ENCODE results near the gene SIL1.
"Not testable (repeated sequence)": the region's sequence is repeated elsewhere in the genome, so short reads cannot be mapped to it uniquely, and the experiment has no call there.

SIL1 gene

GRCh38 chr5:139062910-139063663, 135.1 kb downstream of the SIL1 start:
- DNase-seq, result no peak

DNA sequence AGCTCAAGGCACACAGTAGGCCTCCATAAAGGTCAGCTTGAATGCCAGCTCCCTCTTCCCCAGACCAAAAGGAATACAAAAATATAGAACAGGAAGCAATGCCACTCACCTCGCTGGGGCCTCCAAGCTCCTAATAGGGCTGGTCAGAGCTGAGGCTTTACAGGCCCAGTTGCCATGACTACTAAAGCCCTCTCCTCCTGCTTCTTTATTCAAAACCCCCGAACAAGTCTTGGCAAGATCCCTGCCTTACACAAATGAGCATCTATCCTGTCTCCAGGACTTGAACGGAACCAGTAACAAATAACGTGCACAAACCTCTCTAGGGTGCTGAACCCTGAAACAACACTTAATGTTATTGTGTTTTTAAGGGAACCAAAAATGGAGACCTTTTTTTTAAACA, 136.3 kb downstream of the SIL1 start:
- DNase-seq, result no peak

DNA sequence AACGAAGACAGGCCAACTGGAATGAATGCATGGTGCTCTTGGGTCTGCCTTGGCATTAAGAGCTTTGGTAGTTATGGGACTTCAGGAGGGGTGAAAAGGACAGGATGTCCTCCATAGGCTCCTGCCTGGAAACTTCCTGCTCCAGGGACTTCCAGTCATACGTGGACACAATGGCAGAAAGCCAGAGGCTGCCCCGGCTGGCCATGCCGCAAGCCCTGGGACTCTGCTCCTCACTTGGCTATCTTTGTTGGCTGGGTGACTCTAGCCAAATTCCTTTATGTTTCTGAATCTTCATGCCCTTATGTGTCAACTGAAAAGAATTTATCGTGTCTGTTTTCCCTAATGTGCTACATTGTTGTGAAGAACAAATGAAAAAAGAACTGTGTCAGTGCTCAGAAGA, 136.9 kb downstream of the SIL1 start:
- DNase-seq, result no peak

- no peak for DNase-seq
Measured at GRCh38 chr5:139058121-139058520, 140.0 kb downstream of the SIL1 start.

DNA sequence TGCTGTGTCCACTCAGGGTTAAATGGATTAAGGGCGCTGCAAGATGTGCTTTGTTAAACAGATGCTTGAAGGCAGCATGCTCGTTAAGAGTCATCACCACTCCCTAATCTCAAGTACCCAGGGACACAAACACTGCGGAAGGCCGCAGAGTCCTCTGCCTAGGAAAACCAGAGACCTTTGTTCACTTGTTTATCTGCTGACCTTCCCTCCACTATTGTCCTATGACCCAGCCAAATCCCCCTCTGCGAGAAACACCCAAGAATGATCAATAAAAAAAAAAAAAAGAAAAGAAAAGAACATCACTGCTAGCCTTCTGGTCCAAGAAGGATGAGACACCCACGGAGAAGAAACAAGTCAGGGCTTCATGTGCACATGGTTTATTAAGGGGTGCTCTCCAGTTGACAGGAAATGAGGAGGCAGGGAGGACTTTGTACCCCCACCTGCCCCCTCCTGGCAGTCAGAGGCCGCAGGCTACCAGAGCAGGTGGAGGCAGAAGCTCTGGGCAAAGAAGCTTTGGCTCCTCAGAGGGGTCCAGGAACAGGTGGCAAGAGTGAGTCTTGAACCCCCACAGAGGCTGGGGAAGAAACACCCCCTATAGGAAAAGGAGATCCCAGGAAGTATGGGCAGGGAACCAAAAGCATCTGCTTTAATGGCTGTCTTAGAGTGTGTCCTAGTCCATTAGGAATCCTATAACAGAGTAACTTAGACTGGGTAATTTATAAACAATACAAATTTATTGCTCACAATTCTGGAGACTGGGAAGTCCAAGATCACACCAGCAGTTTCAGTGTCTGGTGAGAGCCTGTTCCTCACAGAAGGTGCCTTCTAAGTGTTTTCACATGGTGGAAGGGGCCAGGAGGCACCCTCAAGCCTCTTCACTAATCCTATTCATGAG, 140.9 kb downstream of the SIL1 start:
- DNase-seq, result not testable (repeated sequence)

DNA sequence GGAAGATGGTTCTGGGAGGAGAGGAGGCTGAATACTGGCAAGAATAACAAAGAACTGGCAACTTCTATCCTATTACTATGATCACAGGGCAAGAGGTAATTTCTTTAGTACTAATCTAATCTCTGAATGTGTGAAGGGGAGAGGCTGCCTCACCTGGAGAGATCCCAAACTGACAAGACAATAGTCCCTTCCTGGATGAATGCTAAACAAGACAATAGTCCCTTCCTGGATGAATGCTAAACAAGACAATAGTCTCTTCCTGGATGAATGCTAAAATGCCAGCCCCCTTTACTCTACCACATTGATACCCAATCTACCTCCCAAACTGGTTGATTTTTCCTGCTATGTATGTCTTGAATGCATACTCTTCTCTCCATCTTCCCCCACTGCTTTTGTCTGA, 145.2 kb downstream of the SIL1 start:
- DNase-seq, result no peak

- no peak for DNase-seq
Measured at GRCh38 chr5:139051392-139051791, 146.8 kb downstream of the SIL1 start.

GRCh38 chr5:139050432-139050831, 147.7 kb downstream of the SIL1 start:
- no peak for DNase-seq

DNA sequence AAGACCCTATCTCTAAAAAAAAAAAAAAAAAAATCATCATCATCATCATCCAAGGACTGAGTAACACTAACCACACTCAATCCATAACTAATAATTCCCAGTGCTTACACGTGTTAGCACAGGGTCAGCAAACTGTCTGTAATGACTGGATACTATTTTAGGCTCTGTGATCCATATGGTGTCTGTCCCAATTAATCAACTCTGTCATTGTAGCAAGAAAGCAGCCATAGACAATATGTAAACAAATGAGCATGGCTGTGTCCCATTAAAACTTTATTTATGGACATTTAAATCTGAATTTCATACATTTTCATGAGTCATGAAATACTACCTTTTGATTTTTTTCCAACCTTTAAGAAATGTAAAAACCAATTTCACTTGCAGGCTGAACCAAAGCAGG, 148.4 kb downstream of the SIL1 start:
- no peak for DNase-seq

GRCh38 chr5:139046551-139046950, 151.6 kb downstream of the SIL1 start:
- no peak for DNase-seq

- no peak for DNase-seq
Measured at GRCh38 chr5:139043157-139043905, 154.8 kb downstream of the SIL1 start.

- no peak for DNase-seq
Measured at GRCh38 chr5:139040081-139040480, 158.1 kb downstream of the SIL1 start.

- DNase-seq, result no peak
Measured at GRCh38 chr5:139038613-139039305, 159.4 kb downstream of the SIL1 start.

- DNase-seq, result no peak
Measured at GRCh38 chr5:139037732-139038131, 160.4 kb downstream of the SIL1 start.

DNA sequence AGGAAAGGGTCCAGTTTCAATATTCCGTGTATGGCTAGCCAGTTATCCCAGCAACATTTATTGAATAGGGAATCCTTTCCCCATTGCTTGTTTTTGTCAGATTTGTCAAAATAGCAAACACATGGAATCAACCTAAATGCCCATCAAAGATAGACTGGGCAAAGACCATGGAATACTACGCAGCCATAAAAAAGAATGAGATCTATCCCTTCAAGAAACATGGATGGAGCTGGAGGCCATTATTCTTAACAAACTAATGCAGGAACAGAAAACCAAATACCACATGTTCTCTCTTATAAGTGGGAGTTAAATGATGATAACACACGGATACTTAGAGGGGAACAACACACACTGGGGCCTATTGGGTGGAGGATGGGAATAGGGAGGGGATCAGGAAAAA, 161.8 kb downstream of the SIL1 start:
- not testable (repeated sequence) for DNase-seq

DNA sequence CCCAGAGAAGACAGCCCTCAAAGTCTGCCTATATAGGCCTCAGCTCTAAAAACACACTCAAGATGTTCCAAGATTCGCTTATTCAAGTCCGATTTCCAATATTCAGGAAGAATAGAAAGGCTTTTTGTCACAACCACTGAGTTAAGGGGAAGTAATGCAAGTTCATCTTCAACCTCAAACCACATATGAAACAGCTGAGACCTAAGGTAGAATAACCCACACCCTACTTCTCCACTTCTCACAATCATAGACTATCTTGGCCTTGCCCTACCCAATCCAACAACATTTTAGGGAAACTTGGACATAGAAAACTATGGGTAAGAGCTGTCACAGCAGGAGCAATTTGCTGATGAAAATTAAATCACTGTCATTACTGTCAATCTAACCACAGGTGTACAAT, 171.0 kb downstream of the SIL1 start:
- DNase-seq, result no peak

DNA sequence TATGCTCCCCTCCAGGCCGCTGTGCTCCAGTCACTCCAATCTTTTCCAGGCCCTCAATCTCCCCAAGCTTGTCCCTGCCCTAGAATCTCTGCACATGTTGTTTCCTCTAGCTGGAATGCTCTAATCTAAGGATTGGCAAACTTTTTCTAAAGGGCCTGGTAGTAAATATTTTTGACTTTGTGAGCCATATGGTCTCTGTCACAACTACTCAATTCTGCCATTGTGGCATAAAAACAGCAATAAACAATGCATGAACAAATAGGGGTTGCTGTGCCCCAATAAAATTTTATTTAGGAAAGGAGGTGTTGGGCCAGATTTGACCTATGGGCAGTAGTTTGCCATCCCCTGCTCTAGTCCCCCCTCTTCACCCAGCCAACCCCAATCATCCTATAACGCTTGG, 172.5 kb downstream of the SIL1 start:
- DNase-seq, result no peak

- no peak for DNase-seq
Measured at GRCh38 chr5:139023286-139023685, 174.9 kb downstream of the SIL1 start.

GRCh38 chr5:139022528-139022927, 175.6 kb downstream of the SIL1 start:
- no peak for DNase-seq

DNA sequence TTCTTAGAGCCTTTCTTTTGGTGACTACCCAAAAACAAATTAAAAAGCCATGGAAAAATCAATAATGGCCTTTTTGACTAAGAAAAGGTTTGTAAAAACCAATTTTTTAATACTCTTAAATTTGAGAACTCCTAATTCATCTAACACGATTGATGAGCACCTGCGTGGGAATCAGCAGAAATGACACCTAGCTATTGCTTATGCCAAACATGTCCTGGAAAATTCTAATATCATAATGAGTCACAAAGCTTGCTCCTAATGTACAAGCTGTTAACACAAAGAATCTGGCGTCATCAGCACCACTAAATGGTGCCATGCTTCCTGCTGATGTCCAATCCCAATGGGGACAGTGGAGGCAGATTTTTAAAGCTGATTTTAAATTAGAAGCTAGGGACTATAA, 176.8 kb downstream of the SIL1 start:
- DNase-seq, result no peak

- DNase-seq, result no peak
Measured at GRCh38 chr5:139019880-139020279, 178.3 kb downstream of the SIL1 start.

GRCh38 chr5:139019211-139019610, 179.0 kb downstream of the SIL1 start:
- no peak for DNase-seq

- no peak for DNase-seq
Measured at GRCh38 chr5:139017624-139018023, 180.5 kb downstream of the SIL1 start.

All from stimulated activated CD4-positive, alpha-beta T cell treated with anti-CD3 and anti-CD28 coated beads, Interleukin-2, amount 100 ng/mL, for 24 hours (primary cell).